GM18951 (cell line): ENCODE measurements around the gene ZCCHC24.

ENCODE experiments used
- POLR2A ChIP-seq: IDR thresholded peaks from 4 replicates; pipeline ENCODE4 v1.6.1; 2011; ENCODE audit warnings: mild to moderate bottlenecking; ENCODE audit not compliant: insufficient read length, insufficient read depth; ENCODE audit errors: extremely low read depth
- in situ Hi-C: fragments of 300-500 bp; cut with MboI; formaldehyde crosslinking; loops from one replicate; pipeline ENCODE4 v1.12.0; 2022; ENCODE audit warnings: low sequenced_read_pairs, mixed read lengths, inconsistent platforms; ENCODE audit not compliant: unreplicated experiment

ZCCHC24 gene

GRCh38 chr10:79411546-79412495, 33.6 kb downstream of the ZCCHC24 start:
- in situ Hi-C loops: no loop called here
- TF ChIP-seq POLR2A: no peak

- TF ChIP-seq POLR2A: no peak
- in situ Hi-C loops: no loop called here
Observed at GRCh38 chr10:79410315-79411094, 34.9 kb downstream of the ZCCHC24 start.

- no peak for TF ChIP-seq POLR2A
- in situ Hi-C loops: no loop called here
Observed at GRCh38 chr10:79409726-79410085, 35.7 kb downstream of the ZCCHC24 start.

DNA sequence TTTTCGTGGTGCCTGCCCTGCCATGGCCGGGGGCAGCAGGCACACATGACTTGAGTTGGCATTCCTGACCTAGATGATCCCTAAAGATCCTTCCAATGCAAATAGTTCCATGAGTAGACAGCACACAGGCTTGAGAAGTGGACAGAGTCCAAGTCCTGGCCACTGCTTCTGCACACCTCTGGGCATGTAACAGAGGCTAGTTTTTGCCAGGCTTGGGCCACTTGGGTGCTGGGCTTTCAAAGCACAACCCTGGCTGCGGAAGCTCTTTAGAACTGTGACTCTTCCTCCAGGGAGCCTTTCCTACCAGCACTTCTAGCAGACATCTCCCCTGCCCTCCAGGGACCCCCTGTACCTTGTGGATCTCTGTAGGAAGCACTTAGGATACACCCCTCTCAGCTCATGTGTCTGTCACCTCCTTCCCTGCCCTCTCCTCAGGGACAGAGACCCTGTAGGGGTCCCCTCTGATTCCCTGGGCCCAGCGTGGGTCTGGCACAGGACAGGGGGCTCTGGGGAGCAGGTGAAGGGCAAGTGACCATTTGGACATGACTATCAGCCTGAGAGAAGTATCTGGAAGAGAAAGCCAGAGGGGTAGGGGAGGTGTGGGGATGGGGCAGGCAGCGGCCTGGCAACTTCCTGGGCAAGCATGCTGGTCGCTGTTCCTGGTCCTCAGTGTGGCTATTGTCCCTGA, 36.2 kb downstream of the ZCCHC24 start:
- no peak for TF ChIP-seq POLR2A
- in situ Hi-C loops: no loop called here

DNA sequence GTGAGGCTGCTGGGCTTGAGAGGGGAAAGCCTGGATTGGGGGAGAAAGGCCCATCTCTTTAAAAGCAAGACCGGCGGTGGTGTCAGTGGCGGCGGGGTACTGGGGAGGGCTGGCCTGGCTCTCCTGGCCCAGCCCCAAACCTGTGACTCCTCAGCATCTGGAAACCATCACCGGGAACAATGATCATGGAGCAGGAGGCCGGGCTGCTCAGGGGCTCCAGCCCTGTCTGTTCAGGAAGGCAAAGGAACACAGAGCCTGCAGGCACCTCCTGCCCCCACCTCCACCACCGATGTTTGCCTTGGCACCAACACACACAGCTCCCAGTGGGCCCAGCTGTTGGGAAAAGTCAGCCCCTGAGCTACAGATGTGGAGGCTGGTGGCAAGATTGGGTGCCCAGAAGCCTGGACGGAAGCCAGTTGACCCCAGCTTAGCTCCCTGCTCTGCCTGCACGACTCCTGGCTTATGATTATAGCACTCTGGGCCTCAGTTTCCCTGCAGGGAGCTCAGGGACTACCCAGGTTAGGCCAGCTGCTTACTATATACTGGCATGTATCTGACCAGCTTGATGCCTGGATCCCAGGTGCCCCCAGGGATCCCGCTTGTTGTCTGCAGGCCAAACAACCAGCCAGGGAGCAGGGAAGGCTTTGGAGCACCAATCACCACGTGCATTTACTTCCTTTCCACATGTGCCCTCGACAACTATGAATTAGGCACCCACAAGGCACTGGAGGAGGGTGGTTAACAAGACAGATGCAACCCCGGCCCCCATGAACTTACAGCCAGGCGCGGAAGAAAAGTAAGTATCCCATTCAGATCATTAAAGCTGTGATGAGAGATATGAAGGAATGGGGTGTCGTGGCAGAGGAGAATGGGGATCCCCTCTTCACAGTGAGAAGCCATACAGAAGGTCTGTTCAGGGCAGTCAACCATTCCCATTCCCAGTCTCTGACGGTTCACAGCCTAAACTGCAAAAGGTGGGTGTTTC, 37.3 kb downstream of the ZCCHC24 start:
- no peak for TF ChIP-seq POLR2A
- in situ Hi-C loops: no loop called here

DNA sequence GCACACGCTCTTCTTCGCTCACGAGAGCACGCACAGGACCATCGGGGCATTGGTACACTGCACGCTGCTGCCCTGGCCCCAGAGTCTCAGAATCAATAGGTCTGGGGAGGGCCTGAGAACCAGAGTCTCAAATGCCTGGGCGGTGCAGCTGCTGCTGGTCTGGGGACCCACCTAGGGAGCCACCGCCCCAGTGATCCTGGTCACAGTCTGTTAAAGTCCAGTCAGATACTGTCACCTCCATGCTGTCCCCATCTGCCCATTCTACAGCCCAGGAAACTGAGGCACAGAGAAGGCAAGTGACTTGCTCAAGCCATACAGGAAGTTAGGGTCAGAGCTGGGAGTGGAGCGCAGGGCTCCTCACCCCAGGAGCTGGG, 38.0 kb downstream of the ZCCHC24 start:
- TF ChIP-seq POLR2A: no peak
- in situ Hi-C loops: no loop called here

DNA sequence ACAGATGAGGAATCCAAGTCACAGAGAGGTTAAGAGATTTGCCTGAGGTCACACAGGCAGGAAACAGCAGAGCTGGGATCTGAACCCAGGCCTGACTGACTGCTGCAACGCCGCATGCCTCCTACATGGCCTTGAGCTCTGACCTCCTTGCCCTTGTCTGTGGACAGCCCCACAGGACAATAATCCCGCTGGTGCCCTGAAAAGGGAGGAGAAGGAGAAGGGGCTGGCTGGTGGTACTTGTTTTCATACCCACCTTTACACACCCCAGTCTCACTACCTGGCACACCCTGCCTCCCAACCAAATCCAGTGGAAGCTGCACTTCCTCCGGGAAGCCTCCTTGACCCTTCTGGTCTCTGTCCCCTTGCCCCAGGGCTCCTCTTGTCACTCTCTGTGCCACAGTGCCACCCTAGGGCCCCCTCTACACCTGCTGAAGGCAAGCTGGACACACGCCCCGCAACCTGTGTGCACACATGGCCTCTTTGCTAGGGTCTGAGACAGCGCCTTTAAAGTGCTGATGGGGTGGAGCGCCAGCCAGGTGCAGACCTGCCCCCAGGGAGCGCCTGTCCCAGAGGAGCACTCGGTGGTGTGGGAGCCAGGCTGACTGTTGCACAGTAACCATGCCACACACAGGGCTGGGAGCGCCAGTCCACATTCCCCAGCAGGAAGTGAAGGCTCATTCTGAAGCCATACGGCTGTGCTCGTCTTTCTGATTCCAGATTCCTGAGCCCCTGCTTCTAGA, 38.6 kb downstream of the ZCCHC24 start:
- in situ Hi-C loops: no loop called here
- TF ChIP-seq POLR2A: no peak

DNA sequence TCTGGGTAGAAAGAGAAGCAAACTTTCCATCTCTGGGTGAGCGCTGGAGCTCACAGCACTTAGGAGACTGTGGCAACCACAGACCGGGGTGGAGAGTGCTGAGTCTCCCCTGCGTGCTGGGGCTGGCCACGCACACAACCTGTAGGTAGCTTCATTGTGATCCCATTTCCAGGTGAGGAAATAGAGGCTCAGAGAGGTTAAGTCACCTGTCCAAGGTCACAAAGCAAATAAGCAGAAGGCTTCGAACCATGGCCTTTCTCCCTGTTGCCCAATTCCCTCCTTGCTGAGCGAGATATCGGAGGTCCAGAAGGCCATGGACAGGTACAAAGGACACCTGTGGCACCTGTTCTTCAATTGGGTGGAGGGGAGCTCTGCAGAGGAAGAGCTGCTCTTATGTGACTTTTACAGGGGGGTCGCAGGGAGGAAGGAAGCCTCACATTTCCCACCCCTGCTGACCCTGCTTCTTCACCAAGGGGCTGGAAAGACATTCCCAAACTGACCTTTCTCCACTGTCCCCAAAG, 39.4 kb downstream of the ZCCHC24 start:
- TF ChIP-seq POLR2A: no peak
- in situ Hi-C loops: no loop called here

GRCh38 chr10:79405221-79405994, 40.0 kb downstream of the ZCCHC24 start:
- no peak for TF ChIP-seq POLR2A
- in situ Hi-C loops: no loop called here

GRCh38 chr10:79404690-79405131, 40.7 kb downstream of the ZCCHC24 start:
- in situ Hi-C loops: no loop called here
- no peak for TF ChIP-seq POLR2A

- in situ Hi-C loops: no loop called here
- no peak for TF ChIP-seq POLR2A
Observed at GRCh38 chr10:79404231-79404609, 41.2 kb downstream of the ZCCHC24 start.
